Measurements from ENCODE around the gene COX11.

GRCh38 chr17:54979657-54980056 is 11.2 kb upstream of the COX11 start:
- TF ChIP-seq CTCF (IDR thresholded peaks at IDR 0.05) (no peak), POLR2A (IDR thresholded peaks at IDR 0.05) (no peak), POLR2AphosphoS5 (IDR thresholded peaks at IDR 0.05) (no peak)

Data from breast epithelium (tissue), 3 donors.